Fibroblast of upper back skin (primary cell): ENCODE measurements around the gene FGGY.

ENCODE experiments used
- DNase-seq: peaks from one replicate; pipeline ENCODE4 v3.0.0-alpha.2; 2013

The FGGY gene

GRCh38 chr1:59664166-59664565 is 367.3 kb downstream of the FGGY start:
- DNase-seq = no peak

- no peak for DNase-seq
Observed at GRCh38 chr1:59666106-59666505, 369.2 kb downstream of the FGGY start.

- DNase-seq = no peak
Observed at GRCh38 chr1:59667020-59667419, 370.1 kb downstream of the FGGY start.

- peak; percentile 55 for DNase-seq
Observed at GRCh38 chr1:59669752-59670312, 372.9 kb downstream of the FGGY start.

- no peak for DNase-seq
Observed at GRCh38 chr1:59670662-59671061, 373.8 kb downstream of the FGGY start.

- no peak for DNase-seq
Observed at GRCh38 chr1:59671066-59671952, 374.4 kb downstream of the FGGY start.

- no peak for DNase-seq
Observed at GRCh38 chr1:59671953-59672305, 375.0 kb downstream of the FGGY start.

GRCh38 chr1:59672851-59673572 is 376.1 kb downstream of the FGGY start:
- peak; percentile 71 for DNase-seq

- no peak for DNase-seq
Observed at GRCh38 chr1:59673573-59674450, 376.9 kb downstream of the FGGY start.

GRCh38 chr1:59674595-59674994 is 377.7 kb downstream of the FGGY start:
- peak; percentile 41 for DNase-seq

- DNase-seq = no peak
Observed at GRCh38 chr1:59675936-59676335, 379.0 kb downstream of the FGGY start.

- DNase-seq = peak; percentile 68
Observed at GRCh38 chr1:59678040-59678439, 381.1 kb downstream of the FGGY start.

- peak; percentile 96 for DNase-seq
Observed at GRCh38 chr1:59678493-59679228, 381.8 kb downstream of the FGGY start.

- DNase-seq = no peak
Observed at GRCh38 chr1:59680044-59680443, 383.1 kb downstream of the FGGY start.

GRCh38 chr1:59682396-59683080 is 385.6 kb downstream of the FGGY start:
- peak; percentile 68 for DNase-seq

GRCh38 chr1:59683197-59683596 is 386.3 kb downstream of the FGGY start:
- no peak for DNase-seq

- no peak for DNase-seq
Observed at GRCh38 chr1:59684698-59685097, 387.8 kb downstream of the FGGY start.

- DNase-seq = no peak
Observed at GRCh38 chr1:59685101-59685500, 388.2 kb downstream of the FGGY start.

GRCh38 chr1:59685666-59686065 is 388.8 kb downstream of the FGGY start:
- DNase-seq = no peak

- DNase-seq = no peak
Observed at GRCh38 chr1:59686170-59686569, 389.3 kb downstream of the FGGY start.

- no peak for DNase-seq
Observed at GRCh38 chr1:59686574-59686973, 389.7 kb downstream of the FGGY start.

- DNase-seq = no peak
Observed at GRCh38 chr1:59687081-59687480, 390.2 kb downstream of the FGGY start.
